Stimulated activated naive B cell treated with anti-CD40 and anti-IgM and Interleukin-4, amounts not matched to agents 10 μg/mL and 1 μg/mL and 100 μg/mL, for 72 hours (primary cell): Measurements from ENCODE around the gene PTGES.
"Not testable (repeated sequence)": the region's sequence is repeated elsewhere in the genome, so short reads cannot be mapped to it uniquely, and the experiment has no call there.

Source experiments
- ATAC-seq, 2 donors: fragments of 150-1000 bp; cut with Tn5 transposase; replicated peaks; 2 replicates each; pipeline ENCODE4 v1.10.0; 2021; ENCODE audit warnings: moderate library complexity in 1 of 2
- DNase-seq: peaks from one replicate; pipeline ENCODE4 v3.0.0; 2021
- H3K27ac Mint-ChIP-seq: one replicate; pipeline ENCODE4 v1.8.0; 2022; ENCODE audit warnings: mild to moderate bottlenecking, mixed read lengths
- H3K27me3 Mint-ChIP-seq, 2 donors: one replicate each; pipeline ENCODE4 v1.8.0; 2022; ENCODE audit warnings: mixed read lengths in 2 of 2
- H3K36me3 Mint-ChIP-seq, 2 donors: one replicate each; pipeline ENCODE4 v1.8.0; 2022; ENCODE audit warnings: mixed read lengths in 2 of 2, mild to moderate bottlenecking in 1 of 2
- H3K4me1 Mint-ChIP-seq, 2 donors: one replicate each; pipeline ENCODE4 v1.8.0; 2022; ENCODE audit warnings: mixed read lengths in 2 of 2, mild to moderate bottlenecking in 1 of 2
- H3K4me3 Mint-ChIP-seq, 2 donors: one replicate each; pipeline ENCODE4 v1.8.0; 2022; ENCODE audit warnings: mild to moderate bottlenecking in 2 of 2, mixed read lengths in 2 of 2, moderate library complexity in 1 of 2
- H3K9me3 Mint-ChIP-seq, 2 donors: one replicate each; pipeline ENCODE4 v1.8.0; 2022; ENCODE audit warnings: mixed read lengths in 2 of 2, mild to moderate bottlenecking in 1 of 2

PTGES gene

DNA sequence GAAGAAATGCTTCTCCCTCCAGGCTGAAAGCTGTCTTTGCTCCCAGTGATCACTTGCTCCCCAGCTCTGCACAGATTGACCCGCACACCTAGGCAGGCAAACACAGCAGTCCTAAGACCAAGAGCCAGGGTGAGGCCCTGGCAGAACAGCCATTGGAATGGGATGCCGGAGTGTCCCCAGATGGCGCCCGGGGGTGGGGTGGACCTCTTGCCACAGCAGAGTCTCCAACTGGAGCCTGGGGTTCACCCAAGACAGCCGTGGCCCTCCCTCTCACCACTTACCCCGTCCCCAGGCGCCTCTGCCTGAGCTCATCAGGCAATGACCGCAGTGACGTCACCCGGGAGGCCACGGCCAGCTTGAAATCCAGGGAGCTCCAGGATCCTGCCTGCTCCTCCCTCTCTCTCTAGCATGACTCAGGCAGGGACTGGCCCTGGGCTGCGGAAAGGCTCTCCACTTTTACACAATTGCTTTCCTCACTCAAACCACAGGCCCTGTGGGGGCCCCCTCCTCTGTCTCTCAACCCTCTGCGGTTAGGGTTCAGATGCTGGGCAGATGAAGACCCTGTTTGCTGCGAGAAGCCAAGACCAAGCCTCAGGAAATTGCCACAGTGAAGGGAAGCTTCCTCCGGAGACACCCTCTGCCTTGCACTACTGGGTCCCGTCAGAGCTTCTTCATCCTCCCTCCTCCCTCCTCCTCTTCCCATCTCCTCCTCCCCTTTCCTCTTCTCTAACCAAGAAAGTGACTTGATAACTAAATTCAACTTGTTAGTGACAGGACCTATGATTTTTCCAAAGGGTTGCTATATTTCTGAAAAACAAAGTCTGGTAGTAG, 24.3 kb upstream of the PTGES start:
- ATAC-seq (peak; percentile 54 to 81), DNase-seq (peak; percentile 15)
- H3K27me3 Mint-ChIP-seq = peaks cover 39 to 60% of the 10 kb centered on the region in 2 donors
- H3K9me3 Mint-ChIP-seq = no peaks in the 10 kb centered on the region
- H3K4me1 Mint-ChIP-seq = peaks cover 8 to 10% of the 10 kb centered on the region in 2 donors
- peaks cover 0 to 3% of the 10 kb centered on the region in 2 donors for H3K36me3 Mint-ChIP-seq
- no peak overlapping the region for H3K4me3 Mint-ChIP-seq
- peak overlapping the region; percentile 14 for H3K27ac Mint-ChIP-seq

DNA sequence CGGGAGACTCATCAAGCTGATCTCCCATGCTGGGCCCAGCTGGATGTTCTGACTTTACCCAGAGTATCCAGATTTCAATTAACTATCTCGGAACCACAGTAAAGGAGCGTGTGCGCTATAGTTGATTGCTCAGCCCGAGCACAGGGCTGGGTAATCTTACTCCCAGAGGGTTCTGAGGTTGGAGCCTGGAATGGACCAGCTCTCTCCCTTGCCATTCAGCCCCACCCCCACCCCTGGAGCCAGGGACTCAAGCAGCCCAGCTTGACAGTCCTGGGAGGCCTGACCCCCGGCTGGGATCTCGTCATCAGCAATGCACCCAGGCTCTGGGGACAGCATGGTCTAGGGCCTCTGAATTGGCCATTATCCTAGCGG, 23.7 kb upstream of the PTGES start:
- Mint-ChIP-seq H3K4me1 (peaks cover 8 to 10% of the 10 kb centered on the region in 2 donors), H3K36me3 (peaks cover 0 to 3% of the 10 kb centered on the region in 2 donors), H3K4me3 (no peak overlapping the region), H3K9me3 (no peaks in the 10 kb centered on the region), H3K27ac (no peak overlapping the region), H3K27me3 (peaks cover 39 to 55% of the 10 kb centered on the region in 2 donors)
- no peak for DNase-seq
- no peak for ATAC-seq

DNA sequence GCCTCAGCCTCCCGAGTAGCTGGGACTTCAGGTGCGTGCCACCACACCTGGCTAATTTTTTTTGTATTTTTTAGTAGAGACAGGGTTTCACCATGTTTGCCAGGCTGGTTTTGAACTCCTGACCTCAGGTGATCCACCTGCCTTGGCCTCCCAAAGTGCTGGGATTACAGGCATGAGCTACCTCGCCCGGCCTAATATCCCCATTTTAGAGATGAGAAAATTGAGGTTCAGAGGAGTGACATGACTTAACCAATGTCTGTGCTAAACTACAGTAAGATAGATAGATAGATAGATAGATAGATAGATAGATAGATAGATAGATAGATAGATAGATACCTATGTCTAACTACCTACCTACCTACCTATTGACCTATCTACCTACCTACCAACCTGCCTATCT, 23.3 kb upstream of the PTGES start:
- not testable (repeated sequence) for ATAC-seq

DNA sequence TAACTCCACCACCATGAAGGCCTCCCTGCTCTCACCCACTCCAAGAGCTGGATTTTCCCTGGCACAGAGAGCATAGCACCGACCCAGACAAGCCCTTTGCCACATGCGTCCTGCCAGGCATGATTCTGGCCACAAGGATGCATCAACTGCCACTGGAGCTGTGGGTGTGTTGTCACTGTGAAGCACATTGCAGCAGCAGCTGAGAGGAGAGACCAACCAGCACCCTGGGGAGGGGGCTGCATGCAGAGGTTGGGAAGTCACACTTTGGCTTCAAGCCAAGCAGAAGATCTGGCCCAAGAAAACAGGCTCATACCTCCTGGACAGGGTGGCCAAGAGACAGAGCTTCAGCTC, 22.6 kb upstream of the PTGES start:
- DNase-seq (no peak), ATAC-seq (no peak)
- no peak overlapping the region for H3K4me3 Mint-ChIP-seq
- peaks cover 0 to 3% of the 10 kb centered on the region in 2 donors for H3K36me3 Mint-ChIP-seq
- peaks cover 8 to 10% of the 10 kb centered on the region in 2 donors for H3K4me1 Mint-ChIP-seq
- H3K9me3 Mint-ChIP-seq = no peaks in the 10 kb centered on the region
- peak overlapping the region; percentile 72 for H3K27ac Mint-ChIP-seq
- peaks cover 39 to 63% of the 10 kb centered on the region in 2 donors for H3K27me3 Mint-ChIP-seq

More for the DNA sequence above, 23.3 kb upstream of the PTGES start:
- H3K27ac Mint-ChIP-seq, H3K4me1 Mint-ChIP-seq, H3K9me3 Mint-ChIP-seq, DNase-seq, H3K4me3 Mint-ChIP-seq, H3K36me3 Mint-ChIP-seq: not testable (repeated sequence)
- peaks cover 39 to 57% of the 10 kb centered on the region in 2 donors for H3K27me3 Mint-ChIP-seq

DNA sequence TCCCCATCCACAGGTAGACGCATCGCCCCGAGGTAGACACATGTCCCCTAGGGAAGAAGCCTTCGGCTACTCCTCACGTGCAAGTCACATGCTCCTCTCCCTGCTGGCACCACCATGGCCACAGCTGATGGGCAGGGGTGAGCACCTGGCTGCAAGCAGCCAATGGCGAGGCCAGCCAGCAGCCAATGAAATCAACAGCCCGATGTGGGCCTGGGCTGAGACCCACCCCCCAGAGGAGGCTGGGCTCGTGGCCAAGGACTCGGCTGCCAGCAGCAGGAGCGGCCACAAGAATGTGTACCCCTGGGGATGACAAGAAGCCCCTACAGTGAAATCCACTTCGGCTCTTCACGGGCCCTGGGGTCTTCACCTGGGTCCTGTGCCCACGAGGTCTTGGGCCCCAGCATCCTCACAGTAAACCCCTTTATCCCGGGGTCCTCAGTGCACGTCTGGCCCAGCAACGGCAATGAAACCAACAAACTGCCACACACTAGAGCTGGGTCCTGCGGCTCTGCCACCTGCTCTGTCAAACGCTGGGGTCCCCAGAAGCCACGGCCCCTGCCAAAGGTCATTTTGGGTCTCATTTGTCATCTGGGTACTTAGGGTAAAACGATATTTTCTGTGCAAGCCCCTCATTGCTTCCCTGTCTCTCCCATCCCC, 22.1 kb upstream of the PTGES start:
- ATAC-seq = no peak
- peaks cover 39 to 64% of the 10 kb centered on the region in 2 donors for H3K27me3 Mint-ChIP-seq
- no peaks in the 10 kb centered on the region for H3K9me3 Mint-ChIP-seq
- DNase-seq = no peak
- peaks cover 8 to 10% of the 10 kb centered on the region in 2 donors for H3K4me1 Mint-ChIP-seq
- H3K36me3 Mint-ChIP-seq = peaks cover 0 to 3% of the 10 kb centered on the region in 2 donors
- peak overlapping the region; percentile 72 for H3K27ac Mint-ChIP-seq
- no peak overlapping the region for H3K4me3 Mint-ChIP-seq

DNA sequence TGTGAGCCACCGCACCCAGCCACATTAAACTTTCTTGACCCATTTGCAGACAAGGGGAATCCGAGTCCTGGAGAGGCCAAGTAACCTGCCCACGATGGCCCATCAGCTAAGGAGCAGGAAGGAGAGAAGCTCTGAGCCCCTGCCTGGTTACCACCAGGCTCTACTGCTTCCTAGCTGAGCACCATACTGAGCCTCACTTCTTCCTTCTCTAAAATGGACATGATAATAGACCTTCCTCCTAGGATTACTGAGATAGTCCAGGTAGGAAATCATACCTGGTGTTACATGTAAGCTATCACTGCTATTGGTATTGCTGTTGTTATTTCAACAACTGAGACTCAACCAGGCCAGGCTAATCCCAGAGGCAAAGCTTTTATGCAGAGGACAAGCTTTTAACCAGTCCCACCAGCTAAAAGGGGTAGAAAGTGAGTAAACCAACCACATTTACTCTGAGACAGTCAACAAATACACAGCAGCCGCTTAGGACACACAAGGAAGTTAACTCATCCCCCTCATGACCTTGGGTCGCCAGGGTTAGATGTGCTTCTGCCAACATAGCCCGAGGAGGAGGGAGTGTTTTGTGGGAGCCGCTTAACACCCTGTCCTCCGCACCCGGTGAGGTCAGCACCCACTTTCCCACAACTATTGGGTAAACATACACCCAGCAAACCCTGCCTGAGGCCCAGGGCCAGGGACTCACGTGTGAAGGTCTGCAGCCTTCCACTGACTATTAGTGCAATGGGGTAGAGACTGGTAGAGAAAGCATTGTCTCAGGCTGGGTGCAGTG, 20.6 kb upstream of the PTGES start:
- H3K4me1 Mint-ChIP-seq = peaks cover 8 to 10% of the 10 kb centered on the region in 2 donors

DNA sequence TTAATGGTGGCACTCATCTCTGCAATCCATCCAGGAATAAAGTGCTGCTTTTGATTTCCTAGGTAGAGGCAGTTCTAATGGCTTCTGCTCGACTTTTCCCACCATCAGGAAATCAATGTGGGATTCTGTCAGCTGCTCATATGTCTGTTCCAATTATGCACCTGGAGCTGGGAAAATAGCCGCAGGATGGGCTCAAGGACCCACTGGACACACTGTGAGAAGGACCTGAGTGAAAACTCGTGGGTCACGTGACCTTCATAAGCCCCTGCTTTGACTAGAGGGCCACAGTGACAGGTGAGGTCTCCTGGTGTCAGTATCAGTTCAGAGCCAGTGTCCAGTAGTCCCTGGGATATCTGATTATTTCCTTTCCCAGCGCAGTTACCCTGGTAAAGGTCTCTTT, 17.9 kb upstream of the PTGES start:
- Mint-ChIP-seq H3K4me1 (no peaks in the 10 kb centered on the region), H3K27me3 (peaks cover 26 to 41% of the 10 kb centered on the region in 2 donors), H3K4me3 (no peak overlapping the region)

More for the DNA sequence above, 20.6 kb upstream of the PTGES start:
- Mint-ChIP-seq H3K9me3 (no peaks in the 10 kb centered on the region), H3K27ac (no peak overlapping the region), H3K4me3 (no peak overlapping the region), H3K36me3 (peaks cover 0 to 3% of the 10 kb centered on the region in 2 donors), H3K27me3 (peaks cover 33 to 57% of the 10 kb centered on the region in 2 donors)
- ATAC-seq (no peak), DNase-seq (no peak)

DNA sequence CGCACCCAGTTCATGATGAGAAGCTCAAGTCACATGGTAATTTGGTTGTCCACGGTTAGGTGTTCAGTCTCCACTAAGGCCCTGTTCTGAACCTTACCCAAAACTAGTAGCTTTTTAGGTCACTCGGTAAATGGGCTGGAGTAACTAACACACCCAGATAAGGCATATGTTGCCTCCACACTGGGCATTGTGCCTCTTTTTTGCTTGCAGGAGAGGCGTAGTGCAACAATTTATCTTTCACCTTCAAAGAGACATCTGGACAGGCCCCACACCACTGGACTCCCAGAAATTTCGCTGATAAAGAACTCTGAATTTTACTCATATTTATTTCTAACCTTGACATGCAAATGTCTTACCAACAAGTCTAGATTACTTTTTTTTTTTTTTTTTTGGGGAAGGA, 16.8 kb upstream of the PTGES start:
- H3K27ac Mint-ChIP-seq = no peak overlapping the region
- no peak overlapping the region for H3K4me3 Mint-ChIP-seq
- no peaks in the 10 kb centered on the region for H3K36me3 Mint-ChIP-seq
- H3K27me3 Mint-ChIP-seq = peaks cover 22 to 33% of the 10 kb centered on the region in 2 donors
- H3K9me3 Mint-ChIP-seq = no peaks in the 10 kb centered on the region
- H3K4me1 Mint-ChIP-seq = no peaks in the 10 kb centered on the region
- DNase-seq (no peak), ATAC-seq (no peak)

More for the DNA sequence above, 17.9 kb upstream of the PTGES start:
- no peaks in the 10 kb centered on the region for H3K36me3 Mint-ChIP-seq
- DNase-seq (no peak), ATAC-seq (no peak)
- H3K27ac Mint-ChIP-seq = no peak overlapping the region
- no peaks in the 10 kb centered on the region for H3K9me3 Mint-ChIP-seq

DNA sequence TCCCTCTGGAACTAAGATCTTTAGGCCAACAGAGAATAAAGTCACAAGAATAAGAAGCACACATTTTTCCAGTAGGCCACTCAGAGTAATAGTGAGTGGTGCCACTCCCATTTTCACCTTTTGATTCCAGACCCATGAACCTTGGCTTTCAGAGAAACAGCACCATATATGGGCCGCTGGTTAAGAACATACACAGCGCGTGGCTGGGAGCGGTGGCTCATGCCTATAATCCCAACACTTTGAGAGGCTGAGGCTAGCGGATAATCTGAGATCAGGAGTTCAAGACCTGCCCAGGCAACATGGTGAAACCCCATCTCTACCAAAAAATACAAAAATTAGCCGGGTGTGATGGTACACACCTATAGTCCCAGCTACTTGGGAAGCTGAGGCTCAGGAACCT, 15.6 kb upstream of the PTGES start:
- no peak for DNase-seq
- Mint-ChIP-seq H3K36me3 (no peaks in the 10 kb centered on the region), H3K27ac (no peak overlapping the region), H3K4me3 (no peak overlapping the region), H3K27me3 (peaks cover 15 to 21% of the 10 kb centered on the region in 2 donors), H3K9me3 (no peaks in the 10 kb centered on the region), H3K4me1 (no peaks in the 10 kb centered on the region)
- ATAC-seq = no peak

DNA sequence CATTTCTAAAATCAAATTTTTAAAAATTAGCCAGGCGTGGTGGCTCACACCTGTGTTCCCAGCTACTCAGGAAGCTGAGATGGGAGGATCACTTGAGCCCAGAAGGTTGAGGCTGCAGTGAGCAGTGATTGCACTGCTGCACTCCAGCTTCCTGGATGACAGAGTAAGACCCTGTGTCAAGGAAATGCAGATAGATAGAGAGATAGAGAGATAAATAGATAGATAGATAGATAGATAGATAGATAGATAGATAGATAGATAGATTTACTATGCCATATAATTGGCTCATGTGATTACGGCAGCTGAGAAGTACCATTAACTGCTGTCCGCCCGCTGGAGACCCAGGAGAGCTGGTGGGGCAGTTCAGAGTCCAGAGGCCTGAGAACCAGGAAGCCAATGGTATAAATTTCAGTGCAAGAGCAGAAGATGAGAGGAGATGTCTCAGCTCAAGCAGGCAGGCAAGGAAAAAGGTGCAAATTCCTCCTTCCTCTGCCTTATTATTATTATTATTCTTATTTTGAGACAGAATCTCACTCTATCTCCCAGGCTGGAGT, 13.0 kb upstream of the PTGES start:
- no peaks in the 10 kb centered on the region for H3K9me3 Mint-ChIP-seq
- DNase-seq = no peak
- no peaks in the 10 kb centered on the region for H3K36me3 Mint-ChIP-seq
- peaks cover 24% of the 10 kb centered on the region in 2 donors for H3K27me3 Mint-ChIP-seq
- no peak overlapping the region for H3K27ac Mint-ChIP-seq
- no peaks in the 10 kb centered on the region for H3K4me1 Mint-ChIP-seq
- ATAC-seq = no peak
- H3K4me3 Mint-ChIP-seq = no peak overlapping the region

DNA sequence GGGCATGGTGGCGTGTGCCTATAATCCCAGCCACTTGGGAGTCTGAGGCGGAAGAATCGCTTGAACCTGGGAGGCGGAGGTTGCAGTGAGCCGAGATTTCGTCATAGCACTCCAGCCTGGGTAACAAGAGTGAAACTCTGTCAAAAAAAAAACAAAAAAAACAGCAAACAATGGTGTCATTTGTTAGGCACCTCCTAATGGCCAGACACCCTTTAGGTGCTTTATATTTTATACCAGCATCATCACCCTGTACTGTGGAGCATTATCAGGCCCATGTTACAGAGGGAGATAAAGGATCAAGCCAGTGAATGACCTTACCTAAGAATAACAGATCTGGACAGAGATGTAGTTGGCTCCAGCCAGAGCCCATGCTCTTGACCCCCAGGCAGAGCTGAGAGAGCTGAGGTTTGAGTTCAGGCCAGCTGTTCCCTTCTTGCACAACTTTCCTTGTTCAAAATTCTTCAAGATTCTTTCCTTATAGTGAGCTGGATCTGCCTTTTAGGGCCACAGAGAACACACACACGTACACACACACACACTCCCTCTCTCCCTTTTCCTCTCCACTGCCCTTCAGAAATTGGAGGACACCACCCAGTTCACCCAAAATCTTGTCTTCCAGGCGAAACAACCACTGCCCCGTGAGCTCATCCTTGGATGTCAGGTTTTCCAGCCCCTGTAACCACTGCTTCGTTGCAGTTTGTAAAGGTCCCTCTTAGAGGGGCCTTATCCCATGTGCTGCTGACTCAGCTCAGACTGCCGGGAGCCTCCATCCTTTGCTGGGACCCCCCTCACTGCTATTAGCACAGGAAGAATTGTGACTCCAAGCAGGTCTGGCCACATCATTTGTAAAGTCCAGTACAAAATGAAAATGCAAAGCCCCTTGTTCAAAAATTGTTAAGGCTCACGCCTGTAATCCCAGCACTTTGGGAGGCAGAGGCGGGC, 10.4 kb upstream of the PTGES start:
- no peak overlapping the region for H3K4me3 Mint-ChIP-seq
- H3K36me3 Mint-ChIP-seq = no peaks in the 10 kb centered on the region
- H3K27me3 Mint-ChIP-seq = peaks cover 32 to 34% of the 10 kb centered on the region in 2 donors
- H3K27ac Mint-ChIP-seq = no peak overlapping the region
- peaks cover under 1 to 1% of the 10 kb centered on the region in 2 donors for H3K4me1 Mint-ChIP-seq
- H3K9me3 Mint-ChIP-seq = no peaks in the 10 kb centered on the region
- DNase-seq = no peak
- ATAC-seq = no peak

DNA sequence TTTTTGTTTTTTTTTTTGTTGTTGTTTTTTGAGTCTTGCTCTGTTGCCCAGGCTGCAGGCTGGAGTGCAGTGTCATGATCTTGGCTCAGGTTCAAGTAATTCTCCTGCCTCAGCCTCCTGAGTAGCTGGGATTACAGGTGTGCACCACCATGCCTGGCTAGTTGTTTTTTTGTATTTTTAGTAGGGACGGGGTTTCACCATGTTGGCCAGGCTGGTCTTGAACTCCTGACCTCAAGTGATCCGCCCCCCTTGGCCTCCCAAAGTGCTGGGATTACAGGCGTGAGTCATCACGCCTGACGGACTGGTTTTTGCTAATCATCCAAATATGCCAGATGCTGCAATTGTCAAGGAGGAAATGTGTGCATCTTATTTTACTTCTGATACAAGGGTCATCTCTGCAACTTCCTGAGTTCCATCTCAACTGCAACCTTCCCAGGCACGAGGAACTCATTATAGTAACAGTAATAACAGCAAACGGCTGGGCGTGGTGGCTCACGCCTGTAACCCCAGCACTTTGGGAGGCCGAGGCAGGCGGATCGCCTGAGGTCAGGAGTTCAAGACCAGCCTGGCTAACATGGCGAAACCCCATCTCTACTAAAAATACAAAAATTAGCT, 9.6 kb upstream of the PTGES start:
- not testable (repeated sequence) for H3K27ac Mint-ChIP-seq, H3K36me3 Mint-ChIP-seq, H3K4me3 Mint-ChIP-seq, ATAC-seq, H3K4me1 Mint-ChIP-seq, DNase-seq, H3K9me3 Mint-ChIP-seq
- H3K27me3 Mint-ChIP-seq = peaks cover 31 to 34% of the 10 kb centered on the region in 2 donors

DNA sequence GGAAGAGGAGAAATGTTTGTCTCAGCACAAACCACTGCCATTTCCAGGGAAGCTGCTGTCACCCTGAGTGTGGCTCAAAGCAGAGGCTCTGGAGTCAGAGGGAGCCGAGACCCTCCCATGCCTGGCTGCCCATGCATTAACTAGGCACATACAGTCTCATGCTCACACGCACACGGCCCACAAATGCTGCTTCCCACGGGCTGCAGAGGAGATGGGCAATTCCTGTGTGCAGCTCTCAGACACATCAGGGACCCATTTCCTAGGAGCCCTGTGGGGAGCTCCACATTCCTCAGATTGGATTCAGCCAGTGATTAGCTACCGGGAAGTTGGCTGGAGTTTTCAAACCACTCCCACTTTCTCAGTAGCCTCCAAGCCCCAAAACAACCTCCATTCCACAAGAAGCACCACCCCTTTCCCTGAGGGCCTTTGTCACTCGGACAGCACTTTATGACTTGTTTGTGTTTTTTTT, 9.1 kb upstream of the PTGES start:
- DNase-seq = no peak
- H3K36me3 Mint-ChIP-seq = no peaks in the 10 kb centered on the region
- H3K27ac Mint-ChIP-seq = peak overlapping the region; percentile 65
- H3K4me1 Mint-ChIP-seq = peaks cover 8 to 14% of the 10 kb centered on the region in 2 donors
- no peaks in the 10 kb centered on the region for H3K9me3 Mint-ChIP-seq
- H3K27me3 Mint-ChIP-seq = peaks cover 29 to 34% of the 10 kb centered on the region in 2 donors
- H3K4me3 Mint-ChIP-seq = no peak overlapping the region
- ATAC-seq = no peak
